Ishikawa (cell line): Measurements from ENCODE around the gene STARD3.

Experiments used
- CEBPB ChIP-seq: IDR thresholded peaks from 2 replicates; pipeline ENCODE4 v1.6.1; 2012
- CREB1 ChIP-seq: IDR thresholded peaks from 2 replicates; pipeline ENCODE4 v1.6.1; 2012; ENCODE audit warnings: low read depth
- EGR1 ChIP-seq: IDR thresholded peaks from 2 replicates; pipeline ENCODE4 v1.6.1; 2012
- EP300 ChIP-seq: IDR thresholded peaks from 2 replicates; pipeline ENCODE4 v1.6.1; 2012; ENCODE audit warnings: borderline replicate concordance
- FOXM1 ChIP-seq: IDR thresholded peaks from 2 replicates; pipeline ENCODE4 v1.6.1; 2012; ENCODE audit warnings: low read depth, borderline replicate concordance
- MAX ChIP-seq: IDR thresholded peaks from 2 replicates; pipeline ENCODE4 v1.6.1; 2012
- NFIC ChIP-seq: IDR thresholded peaks from 2 replicates; pipeline ENCODE4 v1.6.1; 2012
- RAD21 ChIP-seq: IDR thresholded peaks from 2 replicates; pipeline ENCODE4 v1.6.1; 2012; ENCODE audit warnings: low read depth
- REST ChIP-seq: IDR thresholded peaks from 2 replicates; pipeline ENCODE4 v1.6.1; 2012; ENCODE audit warnings: low read depth, mild to moderate bottlenecking
- TAF1 ChIP-seq: IDR thresholded peaks from 2 replicates; pipeline ENCODE4 v1.6.1; 2012; ENCODE audit warnings: low read depth, mild to moderate bottlenecking
- TCF12 ChIP-seq: IDR thresholded peaks from 2 replicates; pipeline ENCODE4 v1.6.1; 2012; ENCODE audit warnings: low read depth
- TEAD4 ChIP-seq: IDR thresholded peaks from 2 replicates; pipeline ENCODE4 v1.6.1; 2012
- USF1 ChIP-seq: IDR thresholded peaks from 2 replicates; pipeline ENCODE4 v1.6.1; 2012
- YY1 ChIP-seq: IDR thresholded peaks from 2 replicates; pipeline ENCODE4 v1.6.1; 2012; ENCODE audit warnings: low read depth
- ZBTB7A ChIP-seq: IDR thresholded peaks from 2 replicates; pipeline ENCODE4 v1.6.1; 2012; ENCODE audit warnings: low read depth

The STARD3 gene

GRCh38 chr17:39702901-39703893 lies 66.3 kb downstream of the STARD3 start:
- no peak for TF ChIP-seq TAF1
- no peak for TF ChIP-seq TCF12
- no peak for TF ChIP-seq TEAD4
- no peak for TF ChIP-seq ZBTB7A
- TF ChIP-seq REST, result no peak
- TF ChIP-seq MAX, result no peak
- no peak for TF ChIP-seq CREB1
- no peak for TF ChIP-seq FOXM1
- TF ChIP-seq EP300, result no peak
- TF ChIP-seq YY1, result no peak
- no peak for TF ChIP-seq CEBPB

- TF ChIP-seq ZBTB7A, result no peak
- TF ChIP-seq TCF12, result no peak
- no peak for TF ChIP-seq REST
- no peak for TF ChIP-seq TEAD4
- no peak for TF ChIP-seq EGR1
- no peak for TF ChIP-seq TAF1
- TF ChIP-seq FOXM1, result no peak
These were observed 67.0 kb downstream of the STARD3 start for GRCh38 chr17:39703913-39704312.

GRCh38 chr17:39704821-39705551 lies 68.0 kb downstream of the STARD3 start:
- no peak for TF ChIP-seq NFIC
- TF ChIP-seq TEAD4, result peak; percentile 52
- TF ChIP-seq EP300, result no peak
- TF ChIP-seq EGR1, result no peak
- TF ChIP-seq ZBTB7A, result peak; percentile 7; the same call in 1 of the 2 replicates
- TF ChIP-seq USF1, result no peak

GRCh38 chr17:39705786-39706348 lies 68.9 kb downstream of the STARD3 start:
- TF ChIP-seq TAF1 (no peak; the same call in 1 of the 2 replicates), CEBPB (peak; percentile 46; the same call in 1 of the 2 replicates), EP300 (peak; percentile 90), USF1 (peak; percentile 59), RAD21 (peak; percentile 41; the same call in 1 of the 2 replicates), MAX (peak; percentile 70), EGR1 (peak; percentile 6; the same call in 1 of the 2 replicates), FOXM1 (peak; percentile 72), YY1 (no peak), TEAD4 (peak; percentile 83), REST (no peak), NFIC (peak; percentile 91), ZBTB7A (peak; percentile 98), TCF12 (peak; percentile 97), CREB1 (peak; percentile 43; the same call in 1 of the 2 replicates)
